Astrocyte (in vitro differentiated cells and primary cell): ENCODE measurements around the gene ARMC12. TPM values are rescaled to one million over a fixed set of nuclear protein-coding genes. Genes with fewer than 3 reads are reported as not detected.
A peak's percentile ranks its signal among the peaks of the same experiment; 100 is the strongest.

Experiments used
- DNase-seq: peaks from one replicate; pipeline ENCODE4 v3.0.0-alpha.2; 2010; ENCODE audit warnings: low read depth
- FAIRE-seq: peaks from 2 replicates; lab custom pipeline; 2011; peaks lifted over from hg19 to GRCh38; lab: Jason Lieb, UNC
- H2AFZ ChIP-seq: 2 replicates; pipeline ENCODE4 v1.6.0; 2012; ENCODE audit warnings: low read depth, low read length, inconsistent platforms
- H3K27ac ChIP-seq: 2 replicates; pipeline ENCODE4 v1.5.1; 2011; ENCODE audit warnings: low read depth, low read length, inconsistent platforms
- H3K27me3 ChIP-seq: 2 replicates; pipeline ENCODE4 v1.6.0; 2011; ENCODE audit warnings: low read length, inconsistent platforms; ENCODE audit not compliant: insufficient read depth
- H3K36me3 ChIP-seq: 2 replicates; pipeline ENCODE4 v1.5.1; 2011; ENCODE audit warnings: low read length, inconsistent platforms; ENCODE audit not compliant: insufficient read depth
- H3K4me1 ChIP-seq: 2 replicates; pipeline ENCODE4 v1.5.1; 2011; ENCODE audit warnings: low read length, inconsistent platforms; ENCODE audit not compliant: insufficient read depth
- H3K4me2 ChIP-seq: 2 replicates; pipeline ENCODE4 v1.6.0; 2012; ENCODE audit warnings: low read length, inconsistent platforms
- H3K4me3 ChIP-seq: 2 replicates; pipeline ENCODE4 v1.5.1; 2011; ENCODE audit warnings: low read depth, mild to moderate bottlenecking, low read length, inconsistent platforms; ENCODE audit not compliant: insufficient read depth
- H3K79me2 ChIP-seq: 2 replicates; pipeline ENCODE4 v1.6.0; 2012; ENCODE audit warnings: mild to moderate bottlenecking, low read length, inconsistent platforms; ENCODE audit not compliant: insufficient read depth
- H3K9ac ChIP-seq: 2 replicates; pipeline ENCODE4 v1.6.0; 2012; ENCODE audit warnings: mild to moderate bottlenecking, low read length, inconsistent platforms
- H3K9me3 ChIP-seq: 2 replicates; pipeline ENCODE4 v1.5.1; 2012; ENCODE audit warnings: low read depth, mild to moderate bottlenecking, low read length, inconsistent platforms; ENCODE audit not compliant: insufficient read depth
- H4K20me1 ChIP-seq: 2 replicates; pipeline ENCODE4 v1.6.0; 2012; ENCODE audit warnings: low read length, inconsistent platforms; ENCODE audit not compliant: insufficient read depth
- H3K27ac Mint-ChIP-seq: one replicate; pipeline ENCODE4 v1.8.0; 2021; ENCODE audit warnings: mild to moderate bottlenecking, mixed read lengths; ENCODE audit not compliant: unreplicated experiment
- H3K27me3 Mint-ChIP-seq: one replicate; pipeline ENCODE4 v1.8.0; 2021; ENCODE audit warnings: low read depth, mixed read lengths; ENCODE audit not compliant: unreplicated experiment
- H3K36me3 Mint-ChIP-seq: one replicate; pipeline ENCODE4 v1.8.0; 2021; ENCODE audit warnings: low read depth, mixed read lengths; ENCODE audit not compliant: unreplicated experiment
- H3K4me1 Mint-ChIP-seq: one replicate; pipeline ENCODE4 v1.8.0; 2021; ENCODE audit warnings: low read depth, mixed read lengths; ENCODE audit not compliant: unreplicated experiment
- H3K4me3 Mint-ChIP-seq: one replicate; pipeline ENCODE4 v1.8.0; 2021; ENCODE audit warnings: mild to moderate bottlenecking, moderate library complexity, mixed read lengths; ENCODE audit not compliant: unreplicated experiment
- H3K9me3 Mint-ChIP-seq: one replicate; pipeline ENCODE4 v1.8.0; 2021; ENCODE audit warnings: mild to moderate bottlenecking, mixed read lengths; ENCODE audit not compliant: unreplicated experiment
- EZH2 ChIP-seq: IDR thresholded peaks from 2 replicates; pipeline ENCODE4 v1.6.1; 2012; ENCODE audit warnings: mild to moderate bottlenecking, low read length, inconsistent platforms; ENCODE audit not compliant: insufficient read depth
- total RNA-seq: library from RNA; stranded (reverse); gene quantifications from 2 replicates; pipeline ENCODE4 v1.2.1, GENCODE V29; 2021
- TF ChIP-seq, protein P1 (sequence below): IDR thresholded peaks from 2 replicates; pipeline ENCODE4 v1.5.1; 2011; ENCODE audit warnings: low read depth, mild to moderate bottlenecking, inconsistent platforms, low read length, moderate library complexity; ENCODE audit not compliant: insufficient read depth

Gene ARMC12
- total RNA-seq, 1 donor from 2014 or later = 0.25 TPM

DNA sequence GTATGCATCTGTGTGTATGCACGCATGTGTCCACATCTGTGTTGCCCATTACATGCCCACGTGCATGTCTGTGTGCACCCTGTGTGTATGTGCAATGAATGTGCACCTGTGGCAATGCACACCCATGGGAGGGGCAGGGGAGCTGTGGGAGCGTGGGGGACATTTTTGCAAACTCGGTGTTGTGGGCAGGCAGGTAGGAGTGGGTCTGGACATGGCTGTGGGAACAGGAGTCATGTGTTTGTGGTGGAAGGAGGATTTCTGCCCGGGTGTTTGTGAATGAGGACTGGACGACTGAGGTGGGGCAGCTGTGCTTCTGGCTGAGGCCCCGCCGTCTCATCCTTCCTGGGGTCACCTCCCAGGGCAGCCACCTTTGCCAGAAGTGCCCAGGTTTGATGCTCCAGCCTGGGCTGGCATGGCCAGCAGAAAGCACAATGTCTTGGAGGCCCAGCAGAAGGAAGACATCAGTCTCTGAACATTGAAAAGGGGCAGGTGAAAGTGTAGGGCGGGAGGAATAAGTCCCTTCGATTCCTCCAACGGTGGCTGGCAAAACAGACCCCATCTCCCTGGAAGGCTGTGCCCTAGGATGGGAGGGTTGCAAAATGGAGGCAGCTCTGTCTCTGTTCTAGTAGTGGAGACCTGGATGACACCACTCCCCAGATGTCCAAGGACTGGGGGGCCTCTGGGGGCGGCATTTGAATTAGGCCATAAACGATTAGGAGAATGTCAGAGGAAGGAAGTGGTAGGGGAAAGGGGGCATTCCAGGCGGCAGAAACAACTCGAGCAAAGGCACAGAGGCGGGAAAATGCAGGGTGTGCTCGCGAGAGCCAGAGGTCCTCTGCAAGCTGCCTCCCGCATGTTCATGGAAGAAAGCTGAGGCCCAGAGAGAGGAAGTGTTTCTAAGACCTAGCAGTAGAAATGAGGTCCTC is 19.1 kb upstream of the ARMC12 start:
- Mint-ChIP-seq H3K27me3 (peaks cover 35% of the 10 kb centered on the region), H3K4me1 (peaks cover 24% of the 10 kb centered on the region), H3K27ac (no peak overlapping the region), H3K4me3 (peak overlapping the region; percentile 66), H3K36me3 (no peaks in the 10 kb centered on the region), H3K9me3 (no peaks in the 10 kb centered on the region)
- Histone ChIP-seq H3K4me2 (no peak overlapping the region), H3K9ac (no peak overlapping the region), H3K79me2 (no peaks in the 10 kb centered on the region), H3K36me3 (no peaks in the 10 kb centered on the region), H3K27ac (no peak overlapping the region), H3K4me3 (no peak overlapping the region), H2AFZ (no peak overlapping the region), H3K9me3 (no peaks in the 10 kb centered on the region), H3K4me1 (peaks cover 17% of the 10 kb centered on the region), H3K27me3 (peaks cover 3% of the 10 kb centered on the region), H4K20me1 (no peaks in the 10 kb centered on the region)
- no peak for TF ChIP-seq EZH2
- TF ChIP-seq, protein P1, sequence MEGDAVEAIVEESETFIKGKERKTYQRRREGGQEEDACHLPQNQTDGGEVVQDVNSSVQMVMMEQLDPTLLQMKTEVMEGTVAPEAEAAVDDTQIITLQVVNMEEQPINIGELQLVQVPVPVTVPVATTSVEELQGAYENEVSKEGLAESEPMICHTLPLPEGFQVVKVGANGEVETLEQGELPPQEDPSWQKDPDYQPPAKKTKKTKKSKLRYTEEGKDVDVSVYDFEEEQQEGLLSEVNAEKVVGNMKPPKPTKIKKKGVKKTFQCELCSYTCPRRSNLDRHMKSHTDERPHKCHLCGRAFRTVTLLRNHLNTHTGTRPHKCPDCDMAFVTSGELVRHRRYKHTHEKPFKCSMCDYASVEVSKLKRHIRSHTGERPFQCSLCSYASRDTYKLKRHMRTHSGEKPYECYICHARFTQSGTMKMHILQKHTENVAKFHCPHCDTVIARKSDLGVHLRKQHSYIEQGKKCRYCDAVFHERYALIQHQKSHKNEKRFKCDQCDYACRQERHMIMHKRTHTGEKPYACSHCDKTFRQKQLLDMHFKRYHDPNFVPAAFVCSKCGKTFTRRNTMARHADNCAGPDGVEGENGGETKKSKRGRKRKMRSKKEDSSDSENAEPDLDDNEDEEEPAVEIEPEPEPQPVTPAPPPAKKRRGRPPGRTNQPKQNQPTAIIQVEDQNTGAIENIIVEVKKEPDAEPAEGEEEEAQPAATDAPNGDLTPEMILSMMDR = no peak
- FAIRE-seq (no peak), DNase-seq (no peak)

- Histone ChIP-seq H3K4me3 (no peak overlapping the region), H3K27ac (no peak overlapping the region), H3K79me2 (no peaks in the 10 kb centered on the region), H3K4me2 (no peak overlapping the region), H3K27me3 (peaks cover 3% of the 10 kb centered on the region), H4K20me1 (no peaks in the 10 kb centered on the region), H3K4me1 (peaks cover 17% of the 10 kb centered on the region), H2AFZ (no peak overlapping the region), H3K9me3 (no peaks in the 10 kb centered on the region), H3K9ac (no peak overlapping the region), H3K36me3 (no peaks in the 10 kb centered on the region)
- no peak overlapping the region for H3K4me3 Mint-ChIP-seq
- peaks cover 24% of the 10 kb centered on the region for H3K4me1 Mint-ChIP-seq
- peaks cover 34% of the 10 kb centered on the region for H3K27me3 Mint-ChIP-seq
- TF ChIP-seq, protein P1 = no peak
- TF ChIP-seq EZH2 = no peak
- H3K9me3 Mint-ChIP-seq = no peaks in the 10 kb centered on the region
- DNase-seq = no peak
- no peak for FAIRE-seq
- H3K36me3 Mint-ChIP-seq = no peaks in the 10 kb centered on the region
- H3K27ac Mint-ChIP-seq = no peak overlapping the region
Observed at GRCh38 chr6:35718375-35718736, 18.5 kb upstream of the ARMC12 start.

- H3K27me3 Mint-ChIP-seq = peaks cover 33% of the 10 kb centered on the region
- no peak overlapping the region for H3K4me3 ChIP-seq
- H3K36me3 Mint-ChIP-seq = no peaks in the 10 kb centered on the region
- DNase-seq (no peak), FAIRE-seq (no peak)
- no peaks in the 10 kb centered on the region for H3K79me2 ChIP-seq
- H3K4me1 Mint-ChIP-seq = peaks cover 24% of the 10 kb centered on the region
- no peak for TF ChIP-seq EZH2
- TF ChIP-seq, protein P1 = no peak
- H3K9me3 ChIP-seq = no peaks in the 10 kb centered on the region
- no peak overlapping the region for H3K27ac ChIP-seq
- peaks cover 3% of the 10 kb centered on the region for H3K27me3 ChIP-seq
- no peak overlapping the region for H3K27ac Mint-ChIP-seq
- H3K4me3 Mint-ChIP-seq = no peak overlapping the region
- no peak overlapping the region for H3K4me2 ChIP-seq
- no peaks in the 10 kb centered on the region for H3K9me3 Mint-ChIP-seq
- H3K36me3 ChIP-seq = no peaks in the 10 kb centered on the region
- H4K20me1 ChIP-seq = no peaks in the 10 kb centered on the region
- H3K4me1 ChIP-seq = peaks cover 17% of the 10 kb centered on the region
- no peak overlapping the region for H3K9ac ChIP-seq
- peak overlapping the region; percentile 11 for H2AFZ ChIP-seq
Observed at GRCh38 chr6:35718911-35719381, 17.9 kb upstream of the ARMC12 start.
